WTC11 (cell line): ENCODE results near the gene LOXL1. TPM values are rescaled to one million over a fixed set of nuclear protein-coding genes. Genes with fewer than 3 reads are reported as not detected.

Experiments used
- ATAC-seq: fragments of 200-7000 bp; cut with Tn5 transposase; 2 replicates; pipeline ENCODE4 v1.10.0; 2021; ENCODE audit warnings: mild to moderate bottlenecking, moderate library complexity
- CTCF ChIA-PET: fragments of 300-600 bp; sonication (Branson Sonifier 250); formaldehyde crosslinking; loops from one replicate; lab custom pipeline; 2021; ENCODE audit warnings: antibody characterized with exemption; lab: Charles Lee
- POLR2A ChIA-PET: fragments of 350-600 bp; sonication (Branson Sonifier 250); formaldehyde crosslinking; loops from one replicate; lab custom pipeline; 2021; ENCODE audit warnings: antibody characterized with exemption; lab: Charles Lee
- DNase-seq: peaks from one replicate; pipeline ENCODE4 v3.0.0; 2021; ENCODE audit warnings: low spot score
- H3K27ac Mint-ChIP-seq: 2 replicates; pipeline ENCODE4 v1.8.0; 2021; ENCODE audit warnings: mixed read lengths
- H3K27me3 Mint-ChIP-seq: 2 replicates; pipeline ENCODE4 v1.8.0; 2021; ENCODE audit warnings: low read depth, mild to moderate bottlenecking, moderate library complexity, mixed read lengths
- H3K36me3 Mint-ChIP-seq: 2 replicates; pipeline ENCODE4 v1.8.0; 2021; ENCODE audit warnings: mixed read lengths
- H3K4me1 Mint-ChIP-seq: 2 replicates; pipeline ENCODE4 v1.8.0; 2022; ENCODE audit warnings: mixed read lengths
- H3K4me3 Mint-ChIP-seq: 2 replicates; pipeline ENCODE4 v1.8.0; 2021; ENCODE audit warnings: mild to moderate bottlenecking, moderate library complexity, mixed read lengths
- H3K9me3 Mint-ChIP-seq: 2 replicates; pipeline ENCODE4 v1.8.0; 2021; ENCODE audit warnings: mixed read lengths
- AFF4 ChIP-seq: sonication (generic); formaldehyde crosslinking; IDR thresholded peaks from 2 replicates; pipeline ENCODE4 v1.8.1; 2023; ENCODE audit warnings: mild to moderate bottlenecking, missing genetic modification reagents, borderline replicate concordance
- ARID4B ChIP-seq: sonication (generic); formaldehyde crosslinking; IDR thresholded peaks from 2 replicates; pipeline ENCODE4 v1.8.0; 2023; ENCODE audit warnings: missing genetic modification reagents, mild to moderate bottlenecking, borderline replicate concordance
- E2F5 ChIP-seq: sonication (generic); formaldehyde crosslinking; IDR thresholded peaks from 2 replicates; pipeline ENCODE4 v1.8.1; 2022; ENCODE audit warnings: mild to moderate bottlenecking, moderate library complexity, missing genetic modification reagents
- KAT7 ChIP-seq: sonication (generic); formaldehyde crosslinking; IDR thresholded peaks from 2 replicates; pipeline ENCODE4 v1.8.1; 2023; ENCODE audit warnings: missing genetic modification reagents, mild to moderate bottlenecking, borderline replicate concordance
- MAX ChIP-seq: sonication (generic); formaldehyde crosslinking; IDR thresholded peaks from 2 replicates; pipeline ENCODE4 v1.8.0; 2022; ENCODE audit warnings: mild to moderate bottlenecking, missing genetic modification reagents
- NFYB ChIP-seq: sonication (generic); formaldehyde crosslinking; conservative IDR thresholded peaks from 2 replicates; pipeline ENCODE4 v1.8.0; 2022; ENCODE audit warnings: low read depth, missing genetic modification reagents
- NR1H2 ChIP-seq: sonication (generic); formaldehyde crosslinking; IDR thresholded peaks from 2 replicates; pipeline ENCODE4 v1.9.0; 2021; ENCODE audit warnings: mild to moderate bottlenecking, moderate library complexity, missing genetic modification reagents
- PRRX2 ChIP-seq: fragments of 250-450 bp; sonication (Bioruptor Pico); IDR thresholded peaks from 2 replicates; pipeline ENCODE4 v1.8.0; 2021; ENCODE audit warnings: mild to moderate bottlenecking
- SOX15 ChIP-seq: fragments of 250-450 bp; sonication (Bioruptor Pico); IDR thresholded peaks from 2 replicates; pipeline ENCODE4 v1.9.0; 2021; ENCODE audit warnings: mild to moderate bottlenecking
- ZNF138 ChIP-seq: sonication (generic); formaldehyde crosslinking; conservative IDR thresholded peaks from 2 replicates; pipeline ENCODE4 v1.8.1; 2022; ENCODE audit warnings: mild to moderate bottlenecking, moderate library complexity, missing genetic modification reagents
- ZNF317 ChIP-seq: sonication (generic); formaldehyde crosslinking; IDR thresholded peaks from 2 replicates; pipeline ENCODE4 v1.8.1; 2023; ENCODE audit warnings: low read depth, mild to moderate bottlenecking, moderate library complexity, missing genetic modification reagents, borderline replicate concordance
- ZNF416 ChIP-seq: fragments of 250-450 bp; sonication (Bioruptor Pico); IDR thresholded peaks from 2 replicates; pipeline ENCODE4 v1.9.0; 2021; ENCODE audit warnings: mild to moderate bottlenecking, inconsistent platforms
- total RNA-seq: library from RNA; stranded (reverse); gene quantifications from 3 replicates; pipeline ENCODE4 v1.2.3, GENCODE V29; 2021
- TF ChIP-seq, protein P1 (sequence below): sonication (generic); formaldehyde crosslinking; IDR thresholded peaks from 2 replicates; pipeline ENCODE4 v1.8.1; 2023; ENCODE audit warnings: mild to moderate bottlenecking, missing genetic modification reagents
- TF ChIP-seq, protein P2 (sequence below): sonication (generic); formaldehyde crosslinking; IDR thresholded peaks from 2 replicates; pipeline ENCODE4 v1.8.1; 2023; ENCODE audit warnings: mild to moderate bottlenecking, missing genetic modification reagents, moderate library complexity

LOXL1 gene
- total RNA-seq, 1 experiment from 2014 or later: 10.6 TPM

DNA sequence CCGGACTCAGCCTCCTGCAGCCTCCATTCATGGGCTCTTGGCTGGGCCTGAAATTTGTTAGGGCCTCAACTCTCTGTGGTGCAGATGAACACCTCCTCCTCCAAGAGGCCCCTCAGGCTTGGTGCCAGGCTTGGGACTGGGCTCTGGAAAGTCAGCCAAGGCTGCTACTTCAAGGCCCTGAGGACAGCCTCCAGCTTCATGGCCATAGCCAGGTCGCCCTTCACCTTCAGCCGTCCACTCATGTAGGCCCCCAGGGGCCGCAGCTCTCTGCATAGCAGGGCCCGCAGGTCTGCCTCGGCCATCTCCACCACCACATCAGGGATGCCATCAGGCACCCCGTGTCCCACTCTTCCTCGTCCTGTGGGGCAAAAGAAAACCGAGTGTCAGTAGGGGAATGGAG, 57.5 kb downstream of the LOXL1 start (continued):
- TF ChIP-seq ZNF138 (CRISPR knock-in tag) (no peak), E2F5 (CRISPR knock-in tag) (no peak), AFF4 (CRISPR knock-in tag) (no peak), ZNF416 (no peak), KAT7 (CRISPR knock-in tag) (no peak), ARID4B (CRISPR knock-in tag) (no peak), NFYB (CRISPR knock-in tag) (no peak)
- TF ChIP-seq, protein P1, sequence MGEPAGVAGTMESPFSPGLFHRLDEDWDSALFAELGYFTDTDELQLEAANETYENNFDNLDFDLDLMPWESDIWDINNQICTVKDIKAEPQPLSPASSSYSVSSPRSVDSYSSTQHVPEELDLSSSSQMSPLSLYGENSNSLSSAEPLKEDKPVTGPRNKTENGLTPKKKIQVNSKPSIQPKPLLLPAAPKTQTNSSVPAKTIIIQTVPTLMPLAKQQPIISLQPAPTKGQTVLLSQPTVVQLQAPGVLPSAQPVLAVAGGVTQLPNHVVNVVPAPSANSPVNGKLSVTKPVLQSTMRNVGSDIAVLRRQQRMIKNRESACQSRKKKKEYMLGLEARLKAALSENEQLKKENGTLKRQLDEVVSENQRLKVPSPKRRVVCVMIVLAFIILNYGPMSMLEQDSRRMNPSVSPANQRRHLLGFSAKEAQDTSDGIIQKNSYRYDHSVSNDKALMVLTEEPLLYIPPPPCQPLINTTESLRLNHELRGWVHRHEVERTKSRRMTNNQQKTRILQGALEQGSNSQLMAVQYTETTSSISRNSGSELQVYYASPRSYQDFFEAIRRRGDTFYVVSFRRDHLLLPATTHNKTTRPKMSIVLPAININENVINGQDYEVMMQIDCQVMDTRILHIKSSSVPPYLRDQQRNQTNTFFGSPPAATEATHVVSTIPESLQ (CRISPR knock-in tag): no peak
- TF ChIP-seq, all 79 proteins: peak for 0

DNA sequence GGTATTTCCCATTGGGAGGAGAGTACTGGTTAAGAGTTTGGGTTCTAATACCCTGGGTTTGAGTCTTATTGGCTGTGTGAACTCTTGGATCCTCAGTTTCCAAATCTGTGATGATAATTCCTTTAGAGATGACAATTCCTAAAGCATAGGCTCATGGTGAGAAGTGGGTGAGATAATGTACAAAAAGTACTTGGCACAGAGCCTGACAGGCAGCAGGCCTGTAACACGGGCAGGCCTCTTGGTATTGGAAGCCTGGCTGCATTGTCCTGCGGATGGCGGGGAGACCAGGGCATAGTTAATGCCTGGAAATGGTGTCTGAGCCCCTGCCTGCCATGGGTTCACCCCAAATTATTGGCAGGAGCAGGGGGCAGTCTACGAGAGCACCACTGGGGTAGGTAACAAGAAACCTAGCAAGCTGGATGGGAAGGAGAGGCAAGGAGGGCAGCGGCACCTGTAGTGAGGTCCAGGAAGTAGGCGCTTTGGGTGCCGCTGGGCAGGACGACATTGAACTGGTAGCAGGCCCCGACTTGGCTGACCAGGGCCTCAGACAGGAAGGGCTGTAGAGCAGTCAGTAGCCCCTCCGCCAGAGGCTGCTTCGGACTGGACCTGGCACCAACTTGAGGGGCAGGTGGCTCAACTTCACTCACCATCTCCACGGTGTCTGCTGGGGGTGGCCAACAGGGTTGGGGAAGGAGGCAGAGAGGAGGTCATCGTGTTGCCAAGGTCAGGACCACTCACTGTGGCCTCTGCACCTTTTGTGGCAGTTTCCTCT, 58.1 kb downstream of the LOXL1 start:
- Mint-ChIP-seq H3K27ac (no peak overlapping the region), H3K4me3 (no peak overlapping the region), H3K27me3 (peaks cover 5% of the 10 kb centered on the region), H3K36me3 (no peaks in the 10 kb centered on the region), H3K4me1 (no peaks in the 10 kb centered on the region), H3K9me3 (no peaks in the 10 kb centered on the region)
- no peak for TF ChIP-seq SOX15
- TF ChIP-seq, protein P2, sequence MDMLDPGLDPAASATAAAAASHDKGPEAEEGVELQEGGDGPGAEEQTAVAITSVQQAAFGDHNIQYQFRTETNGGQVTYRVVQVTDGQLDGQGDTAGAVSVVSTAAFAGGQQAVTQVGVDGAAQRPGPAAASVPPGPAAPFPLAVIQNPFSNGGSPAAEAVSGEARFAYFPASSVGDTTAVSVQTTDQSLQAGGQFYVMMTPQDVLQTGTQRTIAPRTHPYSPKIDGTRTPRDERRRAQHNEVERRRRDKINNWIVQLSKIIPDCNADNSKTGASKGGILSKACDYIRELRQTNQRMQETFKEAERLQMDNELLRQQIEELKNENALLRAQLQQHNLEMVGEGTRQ (CRISPR knock-in tag): no peak
- TF ChIP-seq MAX (CRISPR knock-in tag): no peak
- no peak for TF ChIP-seq ZNF317
- TF ChIP-seq NR1H2: no peak
- TF ChIP-seq PRRX2 (CRISPR knock-in tag): no peak
- no peak for ATAC-seq
- POLR2A ChIA-PET: no interaction called here
- DNase-seq: no peak
- CTCF ChIA-PET: interaction anchor here (0.8 to 8.2 kb wide), 2 partner anchors 11 to 20 kb away, joined by 3 to 69 read pairs; no protein-coding TSS in a partner anchor
